Measurements from ENCODE around the gene TMEM9B. TPM values are rescaled to one million over a fixed set of nuclear protein-coding genes. Genes with fewer than 3 reads are reported as not detected.
A peak's percentile ranks its signal among the peaks of the same experiment; 100 is the strongest.

The TMEM9B gene
- total RNA-seq, 2 experiments from 2014 or later, result 21.1 to 22.3 TPM

DNA sequence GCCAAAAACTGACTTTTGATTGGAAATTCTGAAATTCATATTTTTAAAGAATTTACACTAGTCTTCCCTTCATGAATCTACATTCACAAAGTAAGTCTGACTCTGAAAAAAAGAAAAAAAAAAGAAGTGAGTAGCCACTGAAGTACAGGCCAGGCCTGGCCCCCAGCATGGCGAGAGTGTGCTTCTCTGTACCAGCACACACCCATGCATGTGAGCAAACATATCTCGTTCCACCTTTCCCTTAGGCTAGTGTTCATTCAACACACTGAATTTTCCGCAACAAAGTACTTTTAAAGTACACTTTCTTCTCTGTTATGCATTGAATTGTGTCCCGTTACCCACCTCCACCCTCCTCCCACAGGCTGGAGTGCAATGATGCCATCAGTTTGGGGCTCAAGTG is 36.0 kb downstream of the TMEM9B start:
- no peak overlapping the region for H3K4me3 Mint-ChIP-seq
- no peaks in the 10 kb centered on the region for H3K9me3 Mint-ChIP-seq
- DNase-seq, result no peak
- no peak overlapping the region for H3K27ac Mint-ChIP-seq
- H3K27me3 Mint-ChIP-seq, result no peaks in the 10 kb centered on the region
- H3K4me1 Mint-ChIP-seq, result no peaks in the 10 kb centered on the region
- H3K36me3 Mint-ChIP-seq, result no peaks in the 10 kb centered on the region

GRCh38 chr11:8927233-8927632 is 37.0 kb downstream of the TMEM9B start:
- DNase-seq, result no peak
- no peaks in the 10 kb centered on the region for H3K27me3 Mint-ChIP-seq
- no peak overlapping the region for H3K4me3 Mint-ChIP-seq
- H3K36me3 Mint-ChIP-seq, result no peaks in the 10 kb centered on the region
- H3K9me3 Mint-ChIP-seq, result no peaks in the 10 kb centered on the region
- no peak overlapping the region for H3K27ac Mint-ChIP-seq
- H3K4me1 Mint-ChIP-seq, result no peaks in the 10 kb centered on the region

GRCh38 chr11:8926236-8926635 is 38.0 kb downstream of the TMEM9B start:
- Mint-ChIP-seq H3K4me3 (no peak overlapping the region), H3K27ac (no peak overlapping the region), H3K9me3 (no peaks in the 10 kb centered on the region), H3K27me3 (no peaks in the 10 kb centered on the region), H3K36me3 (peaks cover 3% of the 10 kb centered on the region), H3K4me1 (no peaks in the 10 kb centered on the region)
- DNase-seq, result no peak

DNA sequence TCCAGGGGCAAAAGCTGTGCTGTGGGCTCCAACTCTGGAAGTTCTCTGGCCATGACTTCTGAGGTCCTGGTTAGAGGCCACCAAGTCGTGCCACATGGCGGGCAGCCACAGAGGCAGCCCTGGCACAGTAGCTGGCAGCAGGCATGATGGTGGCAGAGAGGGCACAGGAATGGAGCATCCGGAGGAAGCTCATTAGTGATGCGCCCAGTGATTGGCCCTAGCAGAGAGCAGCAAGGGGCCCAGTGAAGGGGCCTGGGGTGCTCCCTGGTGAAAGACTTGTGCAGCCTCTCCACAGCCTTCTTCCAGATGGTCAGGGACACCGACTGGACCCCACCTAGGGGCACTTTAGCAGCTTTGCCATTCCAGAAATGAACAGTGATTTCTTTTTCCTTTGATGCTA is 38.5 kb downstream of the TMEM9B start:
- H3K4me1 Mint-ChIP-seq, result no peaks in the 10 kb centered on the region
- H3K9me3 Mint-ChIP-seq, result no peaks in the 10 kb centered on the region
- DNase-seq, result no peak
- H3K27ac Mint-ChIP-seq, result no peak overlapping the region
- H3K36me3 Mint-ChIP-seq, result peaks cover 3% of the 10 kb centered on the region
- H3K4me3 Mint-ChIP-seq, result no peak overlapping the region
- no peaks in the 10 kb centered on the region for H3K27me3 Mint-ChIP-seq

DNA sequence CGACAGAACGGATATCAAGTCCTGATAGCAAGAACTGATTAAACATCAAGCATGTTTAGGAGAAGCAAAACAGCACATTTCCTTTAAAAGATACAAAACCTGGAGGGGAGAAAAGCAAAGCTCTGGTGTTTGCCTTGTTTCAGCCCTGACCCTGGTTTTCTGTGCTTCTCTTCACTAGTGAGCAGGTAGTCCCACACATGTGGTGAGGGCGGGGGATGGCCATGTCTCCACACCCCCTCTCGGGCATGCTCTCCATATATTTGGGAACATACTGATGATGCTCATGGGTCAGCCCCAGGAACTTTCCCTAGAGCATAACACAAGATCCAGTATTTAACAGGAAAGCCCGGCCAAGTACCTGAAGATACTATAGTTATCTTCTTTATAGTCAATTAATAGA is 41.6 kb downstream of the TMEM9B start:
- H3K27ac Mint-ChIP-seq, result no peak overlapping the region

DNA sequence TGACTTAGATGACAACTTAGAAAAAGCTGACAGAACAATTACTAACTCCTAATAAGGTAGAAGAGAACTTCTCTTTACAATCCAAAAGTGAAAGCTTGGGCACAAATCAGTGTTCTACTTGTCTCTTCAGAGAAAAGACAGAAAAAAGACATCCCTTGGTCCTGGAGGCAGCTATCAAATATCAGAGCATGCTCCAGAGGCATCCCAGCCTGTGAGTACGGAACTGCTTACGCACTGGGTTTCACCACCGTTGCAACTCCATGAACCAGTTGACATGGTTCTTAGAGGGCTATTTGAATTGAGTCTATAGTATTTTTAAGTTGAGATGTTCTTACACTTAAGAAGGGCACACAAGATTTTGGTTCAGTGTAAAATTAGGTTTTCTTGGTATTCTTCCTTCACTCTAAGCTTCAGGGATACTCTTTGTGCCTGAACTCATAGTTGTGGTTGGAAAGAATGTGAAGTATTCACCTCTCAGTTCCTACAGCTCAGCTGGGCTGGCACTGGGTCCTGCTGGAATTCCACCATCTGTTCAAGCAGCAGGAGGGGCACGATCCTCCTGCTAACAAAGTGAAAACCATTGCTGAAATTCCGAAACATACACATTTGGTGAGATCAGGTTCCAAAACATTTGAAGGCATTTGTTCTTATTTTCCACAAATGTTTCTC is 47.0 kb downstream of the TMEM9B start:
- DNase-seq, result no peak
- H3K27me3 Mint-ChIP-seq, result no peaks in the 10 kb centered on the region
- H3K4me1 Mint-ChIP-seq, result peaks cover 26% of the 10 kb centered on the region
- H3K36me3 Mint-ChIP-seq, result peaks cover 29% of the 10 kb centered on the region
- H3K9me3 Mint-ChIP-seq, result no peaks in the 10 kb centered on the region
- H3K4me3 Mint-ChIP-seq, result no peak overlapping the region
- no peak overlapping the region for H3K27ac Mint-ChIP-seq

More for the DNA sequence above, 41.6 kb downstream of the TMEM9B start:
- H3K36me3 Mint-ChIP-seq, result peaks cover 7% of the 10 kb centered on the region
- DNase-seq, result no peak
- H3K4me3 Mint-ChIP-seq, result no peak overlapping the region
- H3K4me1 Mint-ChIP-seq, result no peaks in the 10 kb centered on the region
- H3K27me3 Mint-ChIP-seq, result no peaks in the 10 kb centered on the region
- no peaks in the 10 kb centered on the region for H3K9me3 Mint-ChIP-seq

DNA sequence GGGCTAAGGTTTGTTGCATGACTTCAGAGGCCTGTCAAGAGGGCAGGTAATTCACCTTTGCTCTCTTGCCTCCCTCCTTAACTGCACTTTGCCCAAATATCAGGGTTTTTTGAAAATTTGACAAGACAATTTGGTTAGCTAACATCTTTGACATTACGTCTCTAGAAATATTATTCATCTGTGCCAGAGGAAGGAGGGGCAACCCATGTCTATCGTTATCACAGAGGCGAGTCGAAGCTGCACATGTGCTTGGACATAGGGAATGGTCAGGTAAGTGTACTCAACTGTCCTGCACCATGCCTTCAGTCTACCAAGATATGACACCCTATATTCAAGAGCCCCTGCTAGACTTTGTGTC is 49.6 kb downstream of the TMEM9B start:
- no peak for DNase-seq
- H3K9me3 Mint-ChIP-seq, result no peaks in the 10 kb centered on the region
- H3K27ac Mint-ChIP-seq, result peak overlapping the region; percentile 93
- H3K27me3 Mint-ChIP-seq, result no peaks in the 10 kb centered on the region
- H3K4me1 Mint-ChIP-seq, result peaks cover 36% of the 10 kb centered on the region
- peaks cover 26% of the 10 kb centered on the region for H3K36me3 Mint-ChIP-seq
- peak overlapping the region; percentile 69 for H3K4me3 Mint-ChIP-seq

DNA sequence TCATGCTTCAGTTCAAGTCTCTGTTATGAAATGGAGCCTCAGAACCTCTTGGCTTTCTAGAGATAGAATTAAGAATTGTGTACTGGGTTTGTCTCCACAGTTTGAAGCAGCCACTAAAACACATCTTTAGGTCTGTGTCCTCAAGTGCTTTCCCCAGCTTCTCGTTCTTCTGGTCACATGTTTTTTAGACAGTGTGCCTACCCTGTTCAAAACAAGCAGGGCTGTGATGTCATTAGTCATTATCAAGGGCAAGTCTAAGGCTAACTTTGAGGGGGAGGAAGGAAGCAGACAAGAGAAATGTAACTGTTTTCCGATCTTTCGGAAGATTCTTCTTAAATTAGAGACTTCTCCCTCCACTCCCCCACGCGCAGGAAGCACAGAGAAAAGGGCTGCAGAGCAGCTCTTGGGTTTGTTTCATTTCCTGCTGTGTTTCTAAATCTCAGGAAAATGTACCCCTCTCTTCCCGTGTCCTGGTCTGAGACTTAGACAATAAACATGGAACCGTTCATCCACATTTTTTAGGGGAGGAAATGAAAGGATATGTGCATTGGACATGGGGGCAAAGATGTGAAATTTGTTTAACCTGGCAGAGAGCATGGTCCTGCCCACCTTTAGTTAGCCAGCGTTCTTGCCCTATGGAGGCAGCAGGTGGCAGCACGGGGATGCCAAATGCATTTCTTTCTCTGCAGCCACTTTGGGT is 50.1 kb downstream of the TMEM9B start:
- peak; percentile 54 for DNase-seq
- H3K9me3 Mint-ChIP-seq, result no peaks in the 10 kb centered on the region
- H3K27ac Mint-ChIP-seq, result peak overlapping the region; percentile 93
- H3K27me3 Mint-ChIP-seq, result no peaks in the 10 kb centered on the region
- H3K36me3 Mint-ChIP-seq, result peaks cover 26% of the 10 kb centered on the region
- peak overlapping the region; percentile 69 for H3K4me3 Mint-ChIP-seq
- peaks cover 36% of the 10 kb centered on the region for H3K4me1 Mint-ChIP-seq

DNA sequence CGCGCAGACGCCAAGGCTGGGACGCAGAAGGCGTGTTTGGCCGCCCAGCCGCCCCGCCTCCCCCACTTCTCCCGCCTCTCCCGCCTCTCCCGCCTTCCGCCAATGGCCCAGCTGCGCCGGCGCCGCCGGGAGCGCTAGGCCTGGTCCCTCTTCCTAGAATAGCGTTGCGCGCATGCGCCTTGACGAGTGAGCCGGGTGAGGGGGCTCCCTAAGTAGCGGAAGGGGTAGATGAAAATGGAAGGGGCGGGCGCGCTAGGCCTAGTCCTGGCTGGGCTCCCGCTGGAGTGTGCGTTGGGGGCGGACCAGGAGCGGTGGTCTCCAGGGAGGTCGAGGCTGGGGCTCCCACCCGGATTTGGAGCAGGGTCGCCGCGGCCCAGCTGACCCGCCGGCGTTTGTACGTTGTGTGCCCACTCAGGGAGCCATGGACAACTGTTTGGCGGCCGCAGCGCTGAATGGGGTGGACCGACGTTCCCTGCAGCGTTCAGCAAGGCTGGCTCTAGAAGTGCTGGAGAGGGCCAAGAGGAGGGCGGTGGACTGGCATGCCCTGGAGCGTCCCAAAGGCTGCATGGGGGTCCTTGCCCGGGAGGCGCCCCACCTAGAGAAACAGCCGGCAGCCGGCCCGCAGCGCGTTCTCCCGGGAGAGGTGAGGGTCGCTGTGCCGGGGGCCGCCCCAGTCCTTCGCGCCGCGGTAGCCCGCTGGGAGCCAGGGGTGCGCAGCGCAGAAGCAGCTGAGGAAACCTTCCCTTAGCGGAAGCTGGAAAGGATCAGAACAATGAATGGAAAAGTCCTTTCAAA is 53.0 kb downstream of the TMEM9B start, which contains the start of gene AKIP1:
Gene AKIP1, plus strand, starts transcription at position 161 of the 795 bp plus-strand sequence. Its CDS starts 261 bp downstream, at position 422.
- DNase-seq, result peak; percentile 94
- Mint-ChIP-seq H3K27ac (peak within 1 kb of the TSS; percentile 91), H3K9me3 (no peaks in the 10 kb centered on the region), H3K4me1 (peaks cover 47% of the 10 kb centered on the region), H3K27me3 (no peaks in the 10 kb centered on the region), H3K36me3 (peaks cover 17% of the 10 kb centered on the region), H3K4me3 (peak within 1 kb of the TSS; percentile 90)

DNA sequence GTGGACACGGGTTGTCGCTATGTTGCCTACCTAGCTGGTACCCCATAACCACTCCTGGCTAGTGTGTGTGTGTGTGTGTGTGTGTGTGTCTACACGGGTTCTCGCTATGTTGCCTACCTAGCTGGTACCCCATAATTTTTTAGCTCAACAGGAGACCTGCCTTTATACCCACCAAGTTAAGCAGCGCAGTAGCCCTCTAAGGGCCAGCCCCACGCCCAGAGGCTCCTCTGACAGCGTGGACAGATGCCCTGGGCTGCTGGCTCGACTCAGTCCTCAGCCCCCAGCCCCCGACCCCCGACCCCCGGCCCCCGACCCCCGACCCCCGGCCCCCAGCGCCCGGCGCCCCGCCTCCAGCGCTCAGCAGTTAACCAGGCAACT is 53.6 kb downstream of the TMEM9B start:
- Mint-ChIP-seq H3K27me3 (no peaks in the 10 kb centered on the region), H3K27ac (no peak overlapping the region), H3K36me3 (peaks cover 17% of the 10 kb centered on the region), H3K4me1 (peaks cover 48% of the 10 kb centered on the region), H3K4me3 (peak overlapping the region; percentile 80), H3K9me3 (no peaks in the 10 kb centered on the region)
- DNase-seq, result peak; percentile 6

GRCh38 chr11:8908099-8908498 is 56.1 kb downstream of the TMEM9B start:
- peaks cover 30% of the 10 kb centered on the region for H3K4me1 Mint-ChIP-seq
- no peak overlapping the region for H3K4me3 Mint-ChIP-seq
- no peaks in the 10 kb centered on the region for H3K27me3 Mint-ChIP-seq
- no peak overlapping the region for H3K27ac Mint-ChIP-seq
- no peaks in the 10 kb centered on the region for H3K9me3 Mint-ChIP-seq
- DNase-seq, result no peak
- peaks cover 3% of the 10 kb centered on the region for H3K36me3 Mint-ChIP-seq

GRCh38 chr11:8907116-8907515 is 57.1 kb downstream of the TMEM9B start:
- Mint-ChIP-seq H3K27ac (no peak overlapping the region), H3K27me3 (no peaks in the 10 kb centered on the region), H3K9me3 (peaks cover 2% of the 10 kb centered on the region), H3K4me1 (peaks cover 24% of the 10 kb centered on the region), H3K4me3 (peak overlapping the region; percentile 7), H3K36me3 (no peaks in the 10 kb centered on the region)
- no peak for DNase-seq

- Mint-ChIP-seq H3K9me3 (peaks cover 2% of the 10 kb centered on the region), H3K4me1 (peaks cover 22% of the 10 kb centered on the region), H3K4me3 (no peak overlapping the region), H3K27me3 (no peaks in the 10 kb centered on the region), H3K27ac (no peak overlapping the region), H3K36me3 (peaks cover 4% of the 10 kb centered on the region)
- DNase-seq, result no peak
These were observed 58.6 kb downstream of the TMEM9B start for GRCh38 chr11:8905528-8906165.

- H3K4me3 Mint-ChIP-seq, result no peak overlapping the region
- peaks cover 16% of the 10 kb centered on the region for H3K9me3 Mint-ChIP-seq
- peaks cover 10% of the 10 kb centered on the region for H3K36me3 Mint-ChIP-seq
- H3K27me3 Mint-ChIP-seq, result no peaks in the 10 kb centered on the region
- H3K4me1 Mint-ChIP-seq, result no peaks in the 10 kb centered on the region
- H3K27ac Mint-ChIP-seq, result no peak overlapping the region
- DNase-seq, result no peak
These were observed 65.0 kb downstream of the TMEM9B start for GRCh38 chr11:8899119-8899753.

Measured in activated naive CD8-positive, alpha-beta T cell treated with anti-CD3 and anti-CD28 coated beads for 36 hours (primary cell).